Measurements from ENCODE around the gene LVRN. TPM values are rescaled to one million over a fixed set of nuclear protein-coding genes. Genes with fewer than 3 reads are reported as not detected.

Gene LVRN
- total RNA-seq, 1 experiment from 2014 or later, result 0.34 TPM

Other genes with a start within 250 kb of the LVRN start
- gene CDO1, start 145.8 kb upstream of the LVRN start, total RNA-seq (2014; rRNA removed; shearing (Covaris generic)), result 0.05 and 0.74 TPM in 2 replicates
- gene ATG12, start 120.9 kb upstream of the LVRN start, total RNA-seq (2014; rRNA removed; shearing (Covaris generic)), result 58.8 and 72.3 TPM in 2 replicates
- gene AP3S1, start 120.5 kb upstream of the LVRN start, total RNA-seq (2014; rRNA removed; shearing (Covaris generic)), result 124 and 161 TPM in 2 replicates
- 0.37 TPM in 1 of 2 replicates, not detected in the other for gene ARL14EPL, start 70.0 kb downstream of the LVRN start, total RNA-seq (2014; rRNA removed; shearing (Covaris generic))
- 38.7 and 42.2 TPM in 2 replicates for gene COMMD10, start 122.5 kb downstream of the LVRN start, total RNA-seq (2014; rRNA removed; shearing (Covaris generic))